Thyroid gland (tissue), 4 donors: ENCODE data around the gene LGALS4.

Source experiments
- CTCF ChIP-seq, 6 experiments: fragments of 200-600 bp in 3 of 6; fragments of 450-650 bp in 3 of 6; sonication (generic) in 3 of 6; IDR thresholded peaks; one replicate each; pipeline ENCODE4 v1.5.1; 2016 to 2019; ENCODE audit warnings: antibody characterized with exemption in 6 of 6, mild to moderate bottlenecking in 2 of 6, inconsistent platforms in 1 of 6, moderate library complexity in 1 of 6
- POLR2A ChIP-seq, 2 donors: fragments of 450-650 bp; IDR thresholded peaks; one replicate each; pipeline ENCODE4 v1.6.1; 2017; ENCODE audit warnings: antibody characterized with exemption in 2 of 2, mild to moderate bottlenecking in 2 of 2, moderate library complexity in 1 of 2

- no peak for TF ChIP-seq CTCF (IDR thresholded peaks at IDR 0.05)
- TF ChIP-seq POLR2A (IDR thresholded peaks at IDR 0.05): no peak
These were observed 33.4 kb upstream of the LGALS4 start for GRCh38 chr19:38846097-38846496.
